Uterus (tissue), 4 donors: ENCODE measurements around the gene DNAJC15. TPM values are rescaled to one million over a fixed set of nuclear protein-coding genes. Genes with fewer than 3 reads are reported as not detected.
A peak's percentile ranks its signal among the peaks of the same experiment; 100 is the strongest.
"Not testable (repeated sequence)": the region's sequence is repeated elsewhere in the genome, so short reads cannot be mapped to it uniquely, and the experiment has no call there.

Source experiments
- DNase-seq, 2 donors: peaks; one replicate each; pipeline ENCODE4 v3.0.0-alpha.2; 2019 to 2020
- H3K27ac ChIP-seq, 2 donors: fragments of 200-600 bp; sonication (generic); 1 replicate in 1 of 2; 2 replicates in 1 of 2; pipeline ENCODE4 v1.5.1; 2016 to 2018
- H3K27me3 ChIP-seq, 2 donors: fragments of 200-600 bp; sonication (generic); one replicate each; pipeline ENCODE4 v1.5.1; 2018 to 2019; ENCODE audit warnings: control low read depth in 1 of 2
- H3K36me3 ChIP-seq, 2 donors: fragments of 200-600 bp; sonication (generic); one replicate each; pipeline ENCODE4 v1.5.1; 2019; ENCODE audit warnings: control low read depth in 1 of 2
- H3K4me1 ChIP-seq, 2 donors: fragments of 200-600 bp; sonication (generic); one replicate each; pipeline ENCODE4 v1.5.1; 2018 to 2019; ENCODE audit warnings: control low read depth in 1 of 2
- H3K4me3 ChIP-seq, 2 donors: fragments of 200-600 bp; sonication (generic); 1 replicate in 1 of 2; 2 replicates in 1 of 2; pipeline ENCODE4 v1.5.1; 2018 to 2019; ENCODE audit warnings: mild to moderate bottlenecking in 1 of 2
- H3K9me3 ChIP-seq, 2 donors: fragments of 200-600 bp; sonication (generic); one replicate each; pipeline ENCODE4 v1.5.1; 2019; ENCODE audit warnings: control low read depth in 1 of 2
- CTCF ChIP-seq, 4 experiments: fragments of 200-600 bp in 2 of 4; fragments of 450-650 bp in 2 of 4; sonication (generic) in 2 of 4; IDR thresholded peaks; one replicate each; pipeline ENCODE4 v1.5.1; 2016 to 2019; ENCODE audit warnings: antibody characterized with exemption in 4 of 4, mild to moderate bottlenecking in 2 of 4, moderate library complexity in 1 of 4
- POLR2A ChIP-seq, 2 donors: fragments of 450-650 bp; IDR thresholded peaks; one replicate each; pipeline ENCODE4 v1.6.1; 2016; ENCODE audit warnings: antibody characterized with exemption in 2 of 2, mild to moderate bottlenecking in 1 of 2, moderate library complexity in 1 of 2
- intact Hi-C: fragments of 100-400 bp; cut with DNase I; formaldehyde crosslinking; loops from one replicate; pipeline ENCODE4 v1.15.1; 2023; ENCODE audit warnings: low total_unique reads
- total RNA-seq, 4 donors: library from RNA; depleted of rRNA in 3 of 4; stranded (reverse); fragments of >200 nt in 3 of 4; gene quantifications; one replicate each; pipeline versions ENCODE4 v1.1.0 to v1.2.4, GENCODE V29; 2014 to 2023
- donor health status: DM: yes; HTN: yes; CAD: no.

Gene DNAJC15
- total RNA-seq, 4 donors from 2014 or later: 3.6 to 14.5 (median 6.1) TPM

- intact Hi-C loops: no loop called here
Measured at GRCh38 chr13:43074824-43075510, 51.6 kb downstream of the DNAJC15 start.

GRCh38 chr13:43075511-43075902 is 52.1 kb downstream of the DNAJC15 start:
- H3K4me1 ChIP-seq, DNase-seq, H3K27ac ChIP-seq, H3K4me3 ChIP-seq, H3K36me3 ChIP-seq, intact Hi-C loops, H3K9me3 ChIP-seq, H3K27me3 ChIP-seq: not testable (repeated sequence)

More at GRCh38 chr13:43074824-43075510, 51.6 kb downstream of the DNAJC15 start:
- Histone ChIP-seq H3K36me3 (no peaks in the 10 kb centered on the region), H3K4me1 (no peaks in the 10 kb centered on the region), H3K27ac (no peak overlapping the region), H3K27me3 (no peaks in the 10 kb centered on the region), H3K9me3 (no peaks in the 10 kb centered on the region), H3K4me3 (no peak overlapping the region)
- DNase-seq: no peak
- TF ChIP-seq CTCF (IDR thresholded peaks at IDR 0.05) (no peak), POLR2A (IDR thresholded peaks at IDR 0.05) (no peak)

DNA sequence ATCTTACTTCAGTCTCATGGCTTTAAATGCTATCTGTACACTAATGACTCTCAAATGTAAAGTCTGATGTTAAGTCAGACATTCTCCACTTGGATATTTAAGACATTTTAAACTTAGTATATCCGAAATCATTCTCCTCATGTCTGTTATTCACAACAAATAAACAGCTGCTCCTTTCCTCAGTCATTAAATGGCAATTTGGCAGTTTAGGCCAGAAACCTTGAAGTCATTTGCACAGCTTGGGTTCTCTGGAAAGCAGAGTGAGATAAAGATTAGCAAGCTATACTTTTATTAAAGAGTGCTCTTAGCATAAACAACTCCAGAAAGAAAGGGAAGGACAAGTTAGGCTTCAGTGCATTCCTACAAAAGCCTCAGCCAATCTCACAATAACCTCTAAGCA is 53.7 kb downstream of the DNAJC15 start:
- H3K4me3 ChIP-seq: no peak overlapping the region
- H3K27me3 ChIP-seq: no peaks in the 10 kb centered on the region
- H3K4me1 ChIP-seq: no peaks in the 10 kb centered on the region
- TF ChIP-seq CTCF (IDR thresholded peaks at IDR 0.05) (no peak), POLR2A (IDR thresholded peaks at IDR 0.05) (no peak)
- no peaks in the 10 kb centered on the region for H3K9me3 ChIP-seq
- intact Hi-C loops: no loop called here
- DNase-seq: no peak
- no peak overlapping the region for H3K27ac ChIP-seq
- no peaks in the 10 kb centered on the region for H3K36me3 ChIP-seq

GRCh38 chr13:43077461-43077860 is 54.1 kb downstream of the DNAJC15 start:
- no peak for DNase-seq
- no peaks in the 10 kb centered on the region for H3K36me3 ChIP-seq
- H3K4me3 ChIP-seq: no peak overlapping the region
- H3K4me1 ChIP-seq: no peaks in the 10 kb centered on the region
- no peaks in the 10 kb centered on the region for H3K9me3 ChIP-seq
- TF ChIP-seq CTCF (IDR thresholded peaks at IDR 0.05): no peak
- no peak for TF ChIP-seq POLR2A (IDR thresholded peaks at IDR 0.05)
- H3K27ac ChIP-seq: peak overlapping the region in 1 of 2 donors; percentile 3
- intact Hi-C loops: no loop called here
- no peaks in the 10 kb centered on the region for H3K27me3 ChIP-seq

GRCh38 chr13:43077906-43078305 is 54.5 kb downstream of the DNAJC15 start:
- no peaks in the 10 kb centered on the region for H3K27me3 ChIP-seq
- H3K9me3 ChIP-seq: no peaks in the 10 kb centered on the region
- intact Hi-C loops: no loop called here
- H3K36me3 ChIP-seq: no peaks in the 10 kb centered on the region
- no peaks in the 10 kb centered on the region for H3K4me1 ChIP-seq
- peak overlapping the region in 1 of 2 donors; percentile 3 for H3K27ac ChIP-seq
- H3K4me3 ChIP-seq: no peak overlapping the region
- no peak for DNase-seq
- TF ChIP-seq POLR2A (IDR thresholded peaks at IDR 0.05): no peak
- no peak for TF ChIP-seq CTCF (IDR thresholded peaks at IDR 0.05)

- no peak for TF ChIP-seq CTCF (IDR thresholded peaks at IDR 0.05)
- no peak for TF ChIP-seq POLR2A (IDR thresholded peaks at IDR 0.05)
- intact Hi-C loops: no loop called here
- no peaks in the 10 kb centered on the region for H3K36me3 ChIP-seq
- no peak overlapping the region for H3K4me3 ChIP-seq
- DNase-seq: no peak
- H3K27ac ChIP-seq: no peak overlapping the region
- H3K27me3 ChIP-seq: no peaks in the 10 kb centered on the region
- no peaks in the 10 kb centered on the region for H3K9me3 ChIP-seq
- no peaks in the 10 kb centered on the region for H3K4me1 ChIP-seq
Measured at GRCh38 chr13:43078399-43078798, 55.0 kb downstream of the DNAJC15 start.
